Keratinocyte (primary cell): ENCODE measurements around the gene BRD7. TPM values are rescaled to one million over a fixed set of nuclear protein-coding genes. Genes with fewer than 3 reads are reported as not detected.

ENCODE experiments used
- DNase-seq: peaks from one replicate; pipeline ENCODE4 v3.0.0-alpha.2; 2011; ENCODE audit warnings: low read depth, missing footprints, low spot score
- FAIRE-seq: peaks from 2 replicates; lab custom pipeline; 2011; peaks lifted over from hg19 to GRCh38; lab: Jason Lieb, UNC
- H2AFZ ChIP-seq: 2 replicates; pipeline ENCODE4 v1.6.0; 2012; ENCODE audit warnings: low read length, control low read depth, inconsistent platforms; ENCODE audit not compliant: control insufficient read depth
- H3K27ac ChIP-seq: 2 replicates; pipeline ENCODE4 v1.5.1; 2011; ENCODE audit warnings: low read length; ENCODE audit not compliant: control insufficient read depth, insufficient read depth
- H3K27me3 ChIP-seq: 3 replicates; pipeline ENCODE4 v1.6.0; 2011; ENCODE audit warnings: low read length; ENCODE audit not compliant: control insufficient read depth, insufficient read depth; ENCODE audit errors: extremely low read depth
- H3K36me3 ChIP-seq, 2 experiments: 2 replicates in 1 of 2; 3 replicates in 1 of 2; pipeline ENCODE4 v1.5.1; 2011; ENCODE audit warnings: low read length in 2 of 2, mild to moderate bottlenecking in 1 of 2; ENCODE audit not compliant: control insufficient read depth in 2 of 2, insufficient read depth in 2 of 2; ENCODE audit errors: extremely low read depth in 1 of 2
- H3K4me1 ChIP-seq: 3 replicates; pipeline ENCODE4 v1.5.1; 2011; ENCODE audit warnings: low read length; ENCODE audit not compliant: control insufficient read depth, insufficient read depth; ENCODE audit errors: extremely low read depth
- H3K4me2 ChIP-seq: 3 replicates; pipeline ENCODE4 v1.6.0; 2011; ENCODE audit warnings: low read depth, low read length; ENCODE audit not compliant: control insufficient read depth, insufficient read depth; ENCODE audit errors: extremely low read depth
- H3K4me3 ChIP-seq, 3 experiments: fragments of 200-600 bp in 1 of 3; sonication (generic) in 1 of 3; 2 replicates in 2 of 3; 3 replicates in 1 of 3; pipeline ENCODE4 v1.5.1; 2011 to 2016; ENCODE audit warnings: low read length in 3 of 3, mild to moderate bottlenecking in 3 of 3, control low read depth in 2 of 3, inconsistent platforms in 1 of 3, low read depth in 1 of 3, mixed read lengths in 1 of 3, mixed run types in 1 of 3, moderate library complexity in 1 of 3; ENCODE audit not compliant: control insufficient read depth in 2 of 3, insufficient read depth in 2 of 3; ENCODE audit errors: extremely low read depth in 1 of 3
- H3K79me2 ChIP-seq: 2 replicates; pipeline ENCODE4 v1.6.0; 2012; ENCODE audit warnings: low read length; ENCODE audit not compliant: control insufficient read depth, insufficient read depth
- H3K9ac ChIP-seq: 3 replicates; pipeline ENCODE4 v1.6.0; 2011; ENCODE audit warnings: low read length; ENCODE audit not compliant: control insufficient read depth, insufficient read depth; ENCODE audit errors: extremely low read depth
- H3K9me1 ChIP-seq: 3 replicates; pipeline ENCODE4 v1.6.0; 2011; ENCODE audit warnings: low read length; ENCODE audit not compliant: control insufficient read depth, insufficient read depth; ENCODE audit errors: extremely low read depth
- H3K9me3 ChIP-seq: 2 replicates; pipeline ENCODE4 v1.5.1; 2012; ENCODE audit warnings: low read depth, low read length; ENCODE audit not compliant: control insufficient read depth
- H4K20me1 ChIP-seq: 3 replicates; pipeline ENCODE4 v1.6.0; 2011; ENCODE audit warnings: low read length; ENCODE audit not compliant: control insufficient read depth, insufficient read depth; ENCODE audit errors: extremely low read depth
- CTCF ChIP-seq, 3 experiments: IDR thresholded peaks in 1 of 3; conservative IDR thresholded peaks in 1 of 3; optimal IDR thresholded peaks in 1 of 3; 2 replicates in 2 of 3; 3 replicates in 1 of 3; pipeline versions ENCODE3 to v1.5.1; 2011; ENCODE audit warnings: low read length in 3 of 3, mild to moderate bottlenecking in 3 of 3, moderate library complexity in 2 of 3, control low read depth in 1 of 3, inconsistent platforms in 1 of 3; ENCODE audit not compliant: insufficient read depth in 2 of 3; ENCODE audit errors: extremely low read depth in 1 of 3
- EZH2 ChIP-seq: IDR thresholded peaks from one replicate; pipeline ENCODE4 v1.6.1; 2012; ENCODE audit warnings: inconsistent platforms, mild to moderate bottlenecking, low read length, moderate library complexity
- dilution Hi-C: fragments of 300-500 bp; cut with MboI; formaldehyde crosslinking; loops from one replicate; pipeline ENCODE4 v1.7.0; 2020; ENCODE audit warnings: low sequenced_read_pairs; ENCODE audit not compliant: extremely low pct_ligation_motif_present
- polyA plus RNA-seq, 5 experiments: library from polyadenylated mRNA; depleted of rRNA in 3 of 5; stranded (reverse) in 3 of 5; stranded (forward) in 1 of 5; unstranded in 1 of 5; fragments of >200 nt; gene quantifications; 1 replicate in 1 of 5; 2 replicates in 3 of 5; 3 replicates in 1 of 5; pipeline versions ENCODE4 v1.2.1 to v1.2.3, GENCODE V29; 2011 to 2012; ENCODE audit warnings: missing spikeins in 2 of 5, low read depth in 1 of 5, low replicate concordance in 1 of 5

BRD7 gene
- polyA plus RNA-seq, 1 donor (not counting 4 experiments of a cell fraction or from before 2014, with no cell fraction given) = 66.6 TPM

- no peak overlapping the region for H3K4me2 ChIP-seq
- H3K9me1 ChIP-seq = no peaks in the 10 kb centered on the region
- no peak overlapping the region for H2AFZ ChIP-seq
- H4K20me1 ChIP-seq = no peaks in the 10 kb centered on the region
- no peaks in the 10 kb centered on the region for H3K9me3 ChIP-seq
- H3K36me3 ChIP-seq = peaks cover 0 to 1% of the 10 kb centered on the region in 2 experiments
- H3K27me3 ChIP-seq = no peaks in the 10 kb centered on the region
- no peak for FAIRE-seq
- dilution Hi-C loops = no loop called here
- H3K4me3 ChIP-seq = no peak overlapping the region
- DNase-seq = no peak
- no peaks in the 10 kb centered on the region for H3K79me2 ChIP-seq
- no peak overlapping the region for H3K27ac ChIP-seq
- no peaks in the 10 kb centered on the region for H3K4me1 ChIP-seq
- H3K9ac ChIP-seq = no peak overlapping the region
- TF ChIP-seq EZH2 (no peak), CTCF (optimal IDR thresholded peaks at IDR 0.05 in 1 of 3, IDR thresholded peaks at IDR 0.05 in 1 of 3, conservative IDR thresholded peaks at IDR 0.05 in 1 of 3; ENCODE audit: extremely low read depth in 1 of 3, insufficient read depth in 2 of 3, low read length in 3 of 3) (no peak)
Measured at GRCh38 chr16:50278251-50278650, 90.5 kb downstream of the BRD7 start.

GRCh38 chr16:50276801-50277555, 91.8 kb downstream of the BRD7 start:
- Histone ChIP-seq H3K9me1 (no peaks in the 10 kb centered on the region), H3K4me1 (no peaks in the 10 kb centered on the region), H3K4me3 (no peak overlapping the region), H3K79me2 (no peaks in the 10 kb centered on the region), H3K4me2 (no peak overlapping the region), H3K9ac (no peak overlapping the region), H2AFZ (no peak overlapping the region), H3K36me3 (peaks cover 0 to 1% of the 10 kb centered on the region in 2 experiments), H3K9me3 (no peaks in the 10 kb centered on the region), H4K20me1 (no peaks in the 10 kb centered on the region), H3K27ac (no peak overlapping the region), H3K27me3 (no peaks in the 10 kb centered on the region)
- dilution Hi-C loops = no loop called here
- no peak for TF ChIP-seq CTCF (optimal IDR thresholded peaks at IDR 0.05 in 1 of 3, IDR thresholded peaks at IDR 0.05 in 1 of 3, conservative IDR thresholded peaks at IDR 0.05 in 1 of 3; ENCODE audit: extremely low read depth in 1 of 3, insufficient read depth in 2 of 3, low read length in 3 of 3)
- TF ChIP-seq EZH2 = no peak
- FAIRE-seq (no peak), DNase-seq (no peak)
